GM10266 (cell line): Measurements from ENCODE around the gene SDF4.

Experiments used
- DNase-seq: peaks from one replicate; pipeline ENCODE4 v3.0.0; 2012; ENCODE audit errors: extremely low spot score
- CTCF ChIP-seq: IDR thresholded peaks from 2 replicates; pipeline ENCODE4 v1.5.1; 2012; ENCODE audit warnings: mild to moderate bottlenecking, low read depth; ENCODE audit not compliant: control insufficient read depth, insufficient read depth; ENCODE audit errors: missing control alignments

Gene SDF4

GRCh38 chr1:1213345-1214265, 18.2 kb downstream of the SDF4 start, which contains the start of gene TNFRSF4:
Gene TNFRSF4, minus strand, starts transcription at chr1:1214153. Its CDS starts 26 bp downstream, at chr1:1214127.
- no peak for DNase-seq
- TF ChIP-seq CTCF, result no peak

GRCh38 chr1:1212780-1213344, 18.9 kb downstream of the SDF4 start:
- no peak for TF ChIP-seq CTCF
- peak; percentile 80 for DNase-seq

GRCh38 chr1:1211541-1212441, 20.0 kb downstream of the SDF4 start:
- no peak for TF ChIP-seq CTCF
- no peak for DNase-seq

DNA sequence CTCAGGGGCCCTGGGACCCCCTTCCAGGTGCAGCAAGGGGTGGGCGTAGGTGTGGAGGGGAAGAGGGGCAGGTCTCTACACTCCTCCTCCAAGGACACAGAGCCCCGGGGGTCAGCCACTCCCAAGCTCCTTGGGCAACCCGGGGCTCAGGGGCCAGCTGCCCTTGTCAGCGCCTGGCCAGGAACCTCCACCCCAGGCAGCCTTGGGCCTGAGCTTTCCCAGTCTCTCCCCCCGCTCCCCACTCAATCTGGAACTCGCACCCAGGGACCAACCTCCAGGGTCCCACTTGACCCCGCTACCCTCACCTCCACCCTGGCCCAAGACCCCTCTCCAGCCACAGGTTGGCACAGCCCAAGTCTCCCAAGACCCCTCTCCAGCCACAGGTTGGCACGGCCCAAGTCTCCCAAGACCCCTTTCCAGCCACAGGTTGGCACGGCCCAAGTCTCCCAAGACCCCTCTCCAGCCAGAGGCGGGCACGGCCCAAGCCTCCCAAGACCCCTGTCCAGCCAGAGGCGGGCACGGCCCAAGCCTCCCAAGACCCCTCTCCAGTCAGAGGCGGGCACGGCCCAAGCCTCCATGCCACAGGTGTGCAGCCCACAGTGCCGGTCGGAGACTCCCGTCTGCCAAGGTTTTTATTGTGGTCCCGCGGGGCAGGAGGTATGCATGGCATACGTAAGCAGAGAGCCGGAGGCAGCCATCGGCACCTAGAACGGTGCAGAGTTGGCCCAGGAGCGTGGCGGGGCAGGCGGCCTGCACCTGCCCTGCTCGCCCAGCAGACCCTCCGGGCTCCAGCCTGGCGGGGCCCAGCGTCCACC, 20.9 kb downstream of the SDF4 start:
- TF ChIP-seq CTCF, result no peak
- DNase-seq, result no peak

- no peak for TF ChIP-seq CTCF
- no peak for DNase-seq
Measured at GRCh38 chr1:1208713-1209433, 22.9 kb downstream of the SDF4 start.

GRCh38 chr1:1207571-1207892, 24.3 kb downstream of the SDF4 start:
- DNase-seq, result no peak
- TF ChIP-seq CTCF, result no peak
